Lung (tissue), 12 donors: ENCODE data around the gene SHISA6. TPM values are rescaled to one million over a fixed set of nuclear protein-coding genes. Genes with fewer than 3 reads are reported as not detected.

Experiments used
- ATAC-seq: fragments of 200-7000 bp; cut with Tn5 transposase; one replicate; pipeline ENCODE4 v1.9.1; 2020; ENCODE audit warnings: moderate number of reproducible peaks; ENCODE audit not compliant: insufficient read depth, low FRiP score
- DNase-seq, 3 donors: peaks; one replicate each; pipeline ENCODE4 v3.0.0-alpha.2; 2013 to 2017
- H3K27ac ChIP-seq, 2 donors: one replicate each; pipeline ENCODE4 v1.5.1; 2013; ENCODE audit warnings: mild to moderate bottlenecking in 2 of 2, moderate library complexity in 2 of 2, control low read depth in 1 of 2, inconsistent platforms in 1 of 2, low read depth in 1 of 2, low read length in 1 of 2
- H3K27me3 ChIP-seq, 3 donors: one replicate each; pipeline ENCODE4 v1.5.1; 2013; ENCODE audit warnings: low read length in 2 of 3; ENCODE audit not compliant: control insufficient read depth in 3 of 3, insufficient read depth in 3 of 3
- H3K36me3 ChIP-seq, 4 donors: one replicate each; pipeline ENCODE4 v1.5.1; 2013; ENCODE audit warnings: low read length in 4 of 4, mild to moderate bottlenecking in 1 of 4, moderate library complexity in 1 of 4; ENCODE audit not compliant: control insufficient read depth in 4 of 4, insufficient read depth in 4 of 4
- H3K4me1 ChIP-seq, 5 donors: one replicate each; pipeline ENCODE4 v1.5.1; 2013; ENCODE audit warnings: low read length in 5 of 5, mild to moderate bottlenecking in 2 of 5, moderate library complexity in 1 of 5; ENCODE audit not compliant: control insufficient read depth in 5 of 5, insufficient read depth in 5 of 5
- H3K4me3 ChIP-seq: one replicate; pipeline ENCODE4 v1.5.1; 2013; ENCODE audit warnings: mild to moderate bottlenecking, control low read depth, moderate library complexity
- H3K9ac ChIP-seq, 2 donors: one replicate each; pipeline ENCODE4 v1.5.1; 2013; ENCODE audit warnings: low read length in 2 of 2, control low read depth in 1 of 2; ENCODE audit not compliant: insufficient read depth in 1 of 2
- H3K9me3 ChIP-seq, 4 donors: one replicate each; pipeline ENCODE4 v1.5.1; 2013; ENCODE audit warnings: low read length in 3 of 4, mild to moderate bottlenecking in 1 of 4, moderate library complexity in 1 of 4; ENCODE audit not compliant: control insufficient read depth in 4 of 4, insufficient read depth in 3 of 4
- CTCF ChIP-seq: IDR thresholded peaks from 2 replicates; pipeline ENCODE4 v1.5.1; 2012; ENCODE audit warnings: mild to moderate bottlenecking; ENCODE audit errors: control extremely low read depth, extremely low read depth
- WGBS, 2 donors: extraction: QIAGEN DNeasy Blood & Tissue Kit; methylation state at CpG; one replicate each; pipeline ENCODE4 v1.1.7; 2013; 5-methylcytosine and 5-hydroxymethylcytosine counted together
- polyA plus RNA-seq, 2 donors: library from polyadenylated mRNA; stranded (reverse); fragments of 200-250 nt; gene quantifications; one replicate each; pipeline ENCODE4 v1.2.1, GENCODE V29; 2013
- total RNA-seq, 2 donors: library from RNA; depleted of rRNA in 1 of 2; stranded (reverse); fragments of >200 nt in 1 of 2; gene quantifications; one replicate each; pipeline ENCODE4 v1.2.1, GENCODE V29; 2014 to 2021
- donor health status: control.
- donor health status: control.
- donor health status: Bipolar disorder and iron deficiency.
- donor health status: healthy.
- donor health status: DM: yes; HTN: yes; CAD: no.

SHISA6 gene
- total and polyA plus RNA-seq, 4 donors, result 0.03 to 0.34 (median 0.11) TPM

- TF ChIP-seq CTCF, result no peak
- Histone ChIP-seq H3K9me3 (no peaks in the 10 kb centered on the region), H3K4me1 (peaks cover 0 to 4% (median 0%) of the 10 kb centered on the region in 5 donors), H3K27ac (no peak overlapping the region), H3K36me3 (no peaks in the 10 kb centered on the region), H3K4me3 (no peak overlapping the region), H3K9ac (no peak overlapping the region), H3K27me3 (no peaks in the 10 kb centered on the region)
- 91 to 92% methylated on average over 5 of the region's 5 CpGs for WGBS, 2 donors
- DNase-seq, result no peak
- ATAC-seq, result no peak
Observed at GRCh38 chr17:11326492-11326891, 85.5 kb downstream of the SHISA6 start.

- H3K9ac ChIP-seq, result no peak overlapping the region
- H3K4me3 ChIP-seq, result no peak overlapping the region
- H3K27ac ChIP-seq, result no peak overlapping the region
- 56 to 71% methylated on average over 2 of the region's 2 CpGs for WGBS, 2 donors
- TF ChIP-seq CTCF, result no peak
- ATAC-seq (no peak), DNase-seq (no peak)
- no peaks in the 10 kb centered on the region for H3K27me3 ChIP-seq
- no peaks in the 10 kb centered on the region for H3K36me3 ChIP-seq
- no peaks in the 10 kb centered on the region for H3K9me3 ChIP-seq
- peaks cover 0 to 12% (median 0%) of the 10 kb centered on the region in 5 donors for H3K4me1 ChIP-seq
Observed at GRCh38 chr17:11328770-11329169, 87.8 kb downstream of the SHISA6 start.

GRCh38 chr17:11330006-11330405 is 89.0 kb downstream of the SHISA6 start:
- no peak overlapping the region for H3K9ac ChIP-seq
- ATAC-seq, result no peak
- no peak overlapping the region for H3K27ac ChIP-seq
- 89 to 90% methylated on average over 4 of the region's 4 CpGs for WGBS, 2 donors
- no peak overlapping the region for H3K4me3 ChIP-seq
- no peaks in the 10 kb centered on the region for H3K36me3 ChIP-seq
- no peak for DNase-seq
- no peaks in the 10 kb centered on the region for H3K9me3 ChIP-seq
- no peaks in the 10 kb centered on the region for H3K27me3 ChIP-seq
- peaks cover 0 to 12% (median 0%) of the 10 kb centered on the region in 5 donors for H3K4me1 ChIP-seq
- TF ChIP-seq CTCF, result no peak

GRCh38 chr17:11330826-11331225 is 89.8 kb downstream of the SHISA6 start:
- 25 to 31% methylated on average over 8 of the region's 8 CpGs for WGBS, 2 donors
- H3K4me3 ChIP-seq, result no peak overlapping the region
- H3K36me3 ChIP-seq, result no peaks in the 10 kb centered on the region
- H3K4me1 ChIP-seq, result peaks cover 0 to 12% (median 0%) of the 10 kb centered on the region in 5 donors
- ATAC-seq (no peak), DNase-seq (peak; percentile 40 to 60 (median 48))
- no peak overlapping the region for H3K27ac ChIP-seq
- H3K9me3 ChIP-seq, result no peaks in the 10 kb centered on the region
- H3K27me3 ChIP-seq, result no peaks in the 10 kb centered on the region
- no peak overlapping the region for H3K9ac ChIP-seq
- TF ChIP-seq CTCF, result no peak
